Common myeloid progenitor, CD34-positive (primary cell): ENCODE data around the gene KANSL1L.
A peak's percentile ranks its signal among the peaks of the same experiment; 100 is the strongest.

Source experiments
- CTCF ChIA-PET: fragments of 350-600 bp; sonication (Branson Sonifier 250); formaldehyde crosslinking; loops from one replicate; lab custom pipeline; 2021; ENCODE audit warnings: antibody characterized with exemption; lab: Charles Lee
- POLR2A ChIA-PET: fragments of 350-600 bp; sonication (Branson Sonifier 250); formaldehyde crosslinking; loops from one replicate; lab custom pipeline; 2021; ENCODE audit warnings: antibody characterized with exemption; lab: Charles Lee
- DNase-seq, 3 donors: peaks; one replicate each; pipeline versions ENCODE4 v3.0.0 to v3.0.0-alpha.2; 2013
- H3K27ac ChIP-seq, 2 experiments: 1 replicate in 1 of 2; 2 replicates in 1 of 2; pipeline ENCODE4 v1.7.0; 2013; ENCODE audit warnings: inconsistent platforms in 2 of 2, low read length in 2 of 2, mild to moderate bottlenecking in 2 of 2, low read depth in 1 of 2, moderate library complexity in 1 of 2; ENCODE audit not compliant: severe bottlenecking in 2 of 2, insufficient read depth in 1 of 2, poor library complexity in 1 of 2
- H3K27me3 ChIP-seq, 5 experiments: replicated peaks in 2 of 5; 1 replicate in 3 of 5; 2 replicates in 2 of 5; pipeline versions ENCODE4 v1.6.1 to v1.7.0; 2013; ENCODE audit warnings: low read length in 4 of 5, mild to moderate bottlenecking in 2 of 5, moderate library complexity in 2 of 5, inconsistent platforms in 1 of 5; ENCODE audit not compliant: insufficient read depth in 5 of 5, control insufficient read depth in 4 of 5
- H3K36me3 ChIP-seq, 4 experiments: 1 replicate in 2 of 4; 2 replicates in 2 of 4; pipeline versions ENCODE4 v1.6.1 to v1.7.0; 2013; ENCODE audit warnings: low read length in 3 of 4, control low read depth in 1 of 4, mild to moderate bottlenecking in 1 of 4; ENCODE audit not compliant: control insufficient read depth in 4 of 4, insufficient read depth in 4 of 4
- H3K4me1 ChIP-seq, 4 experiments: 1 replicate in 3 of 4; 2 replicates in 1 of 4; pipeline versions ENCODE4 v1.6.1 to v1.7.1; 2013; ENCODE audit warnings: low read length in 3 of 4, mild to moderate bottlenecking in 3 of 4, control low read depth in 1 of 4, inconsistent platforms in 1 of 4, moderate library complexity in 1 of 4; ENCODE audit not compliant: control insufficient read depth in 4 of 4, insufficient read depth in 4 of 4; ENCODE audit errors: control extremely low read depth in 1 of 4
- H3K4me3 ChIP-seq, 7 experiments: 1 replicate in 4 of 7; 2 replicates in 3 of 7; pipeline versions ENCODE4 v1.5.1 to v1.7.0; 2013; ENCODE audit warnings: mild to moderate bottlenecking in 7 of 7, low read length in 6 of 7, moderate library complexity in 6 of 7, inconsistent platforms in 2 of 7, low read depth in 2 of 7, control low read depth in 1 of 7; ENCODE audit not compliant: insufficient read depth in 4 of 7, control insufficient read depth in 1 of 7; ENCODE audit errors: extremely low read depth in 1 of 7
- H3K9me3 ChIP-seq, 5 experiments: 1 replicate in 4 of 5; 2 replicates in 1 of 5; pipeline versions ENCODE4 v1.6.1 to v1.7.1; 2013; ENCODE audit warnings: low read length in 4 of 5, mild to moderate bottlenecking in 2 of 5, inconsistent platforms in 1 of 5, low read depth in 1 of 5, moderate library complexity in 1 of 5; ENCODE audit not compliant: control insufficient read depth in 4 of 5, insufficient read depth in 2 of 5; ENCODE audit errors: control extremely low read depth in 1 of 5
- WGBS: methylation state at CpG from one replicate; pipeline ENCODE4 v1.1.5; 2013; ENCODE audit not compliant: insufficient coverage; 5-methylcytosine and 5-hydroxymethylcytosine counted together

Gene KANSL1L

DNA sequence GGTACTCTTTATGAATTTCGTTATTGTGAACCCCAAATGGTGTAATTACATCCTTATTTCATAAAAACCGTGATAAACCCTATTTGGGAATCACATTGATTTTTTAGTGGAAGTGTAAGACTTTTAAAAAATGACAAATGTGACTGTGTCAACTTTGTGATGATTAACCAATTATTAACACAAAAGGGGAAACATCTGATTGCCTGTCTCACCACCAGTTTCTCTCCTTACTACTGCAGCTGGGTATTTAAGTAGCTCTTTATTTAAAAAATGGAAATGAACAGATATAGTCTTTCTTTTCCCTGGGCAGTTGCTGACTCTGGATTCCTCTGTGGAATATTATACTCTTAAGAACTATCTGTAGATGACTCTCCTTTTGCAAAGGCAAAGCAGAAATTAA, 180.4 kb downstream of the KANSL1L start:
- WGBS = no CpG with 5 or more reads among the region's 2 CpGs
- Histone ChIP-seq H3K9me3 (no peaks in the 10 kb centered on the region), H3K4me1 (peaks cover 6 to 26% (median 17%) of the 10 kb centered on the region in 4 experiments), H3K36me3 (no peaks in the 10 kb centered on the region), H3K27me3 (no peaks in the 10 kb centered on the region), H3K27ac (no peak overlapping the region), H3K4me3 (no peak overlapping the region)
- DNase-seq = no peak
- CTCF ChIA-PET = interaction anchor here (1.2 kb wide), 1 partner anchor 181 kb away, joined by 3 read pairs; no protein-coding TSS in a partner anchor
- POLR2A ChIA-PET = no interaction called here

DNA sequence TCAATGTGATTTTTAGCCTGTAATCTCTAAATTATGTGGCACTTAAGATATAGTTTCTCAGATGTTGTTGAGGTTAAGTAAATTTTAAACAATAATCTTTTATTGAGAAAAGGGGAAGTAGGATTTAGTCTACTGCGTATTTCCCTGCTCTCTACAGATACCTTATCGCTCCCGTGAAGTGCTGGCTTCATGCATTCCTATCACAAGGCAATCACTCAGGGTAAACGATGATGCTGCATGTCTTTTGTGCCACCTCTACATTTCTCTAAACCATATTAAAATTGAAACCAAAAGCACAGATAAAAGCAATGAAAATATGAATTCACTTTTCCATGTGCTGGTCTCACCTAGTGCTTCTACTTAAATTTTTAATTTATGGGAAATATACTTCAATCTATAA, 183.2 kb downstream of the KANSL1L start:
- POLR2A ChIA-PET = no interaction called here
- CTCF ChIA-PET = interaction anchor here (1.0 to 3.7 kb wide), 2 partner anchors 207 to 208 kb away, joined by 4 to 21 read pairs; no protein-coding TSS in a partner anchor
- no peaks in the 10 kb centered on the region for H3K36me3 ChIP-seq
- no peaks in the 10 kb centered on the region for H3K9me3 ChIP-seq
- H3K27ac ChIP-seq = no peak overlapping the region
- peak overlapping the region in 3 of 7 experiments; percentile 20 to 69 (median 33) for H3K4me3 ChIP-seq
- WGBS = 5% methylated on average over 4 of the region's 4 CpGs
- H3K27me3 ChIP-seq = no peaks in the 10 kb centered on the region
- H3K4me1 ChIP-seq = peaks cover 8 to 31% (median 22%) of the 10 kb centered on the region in 4 experiments
- DNase-seq = peak; percentile 67 to 91 (median 81)

DNA sequence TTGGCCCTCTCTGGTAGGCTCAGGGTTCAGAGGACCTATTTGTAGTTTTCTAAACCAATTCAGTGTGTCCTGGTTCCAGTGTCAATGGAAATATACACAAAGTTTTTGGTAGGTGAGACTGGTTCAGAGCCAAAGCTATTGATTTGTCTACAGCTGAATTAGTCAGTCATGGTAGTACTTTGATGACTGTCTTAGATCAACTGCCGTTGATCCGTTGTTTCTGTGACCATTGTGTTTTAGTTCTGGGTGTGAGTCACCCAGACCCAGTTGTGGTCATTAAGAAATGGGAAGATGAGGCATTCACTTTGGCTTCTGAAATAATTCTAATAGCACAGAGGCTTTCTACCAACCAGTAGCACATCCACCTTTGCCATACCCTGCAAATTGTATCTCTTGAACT, 184.8 kb downstream of the KANSL1L start:
- ChIA-PET POLR2A (no interaction called here), CTCF (interaction anchor here (0.8 to 3.7 kb wide), 5 partner anchors 8 to 210 kb away, joined by 3 to 21 read pairs (median 3); no protein-coding TSS in a partner anchor)
- Histone ChIP-seq H3K9me3 (no peaks in the 10 kb centered on the region), H3K27me3 (no peaks in the 10 kb centered on the region), H3K4me1 (peaks cover 8 to 27% (median 22%) of the 10 kb centered on the region in 4 experiments), H3K36me3 (no peaks in the 10 kb centered on the region), H3K4me3 (peak overlapping the region in 2 of 7 experiments; percentile 18 to 42), H3K27ac (peak overlapping the region in 1 of 2 experiments; percentile 31)
- 100% methylated on average over 2 of the region's 2 CpGs for WGBS
- DNase-seq = peak in 2 of 3 donors; percentile 38 to 41

DNA sequence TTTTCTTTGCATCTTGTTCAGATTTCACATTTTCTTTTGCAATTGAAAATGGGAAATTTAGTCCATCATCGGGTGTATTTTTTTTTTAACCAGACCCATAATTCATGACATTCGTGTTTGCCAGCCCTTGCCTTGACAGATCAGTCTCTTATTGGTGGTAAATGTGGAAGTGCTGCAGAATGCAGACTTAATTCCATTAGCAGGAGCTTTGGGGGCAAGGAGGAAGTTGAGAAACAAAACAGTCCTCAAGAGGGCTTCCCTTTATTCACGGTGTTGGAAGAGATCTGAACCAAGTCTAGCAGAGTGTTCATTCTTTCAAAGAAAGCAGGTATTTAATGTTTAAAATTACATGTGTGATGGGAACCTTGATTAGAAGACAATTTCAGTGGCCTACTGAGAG, 185.3 kb downstream of the KANSL1L start:
- Histone ChIP-seq H3K27me3 (no peaks in the 10 kb centered on the region), H3K27ac (peak overlapping the region in 1 of 2 experiments; percentile 31), H3K36me3 (no peaks in the 10 kb centered on the region), H3K9me3 (no peaks in the 10 kb centered on the region), H3K4me3 (peak overlapping the region in 2 of 7 experiments; percentile 18 to 42), H3K4me1 (peaks cover 8 to 27% (median 22%) of the 10 kb centered on the region in 4 experiments)
- 0% methylated on average over 1 of the region's 3 CpGs for WGBS
- DNase-seq = peak in 2 of 3 donors; percentile 72 to 82
- POLR2A ChIA-PET = interaction anchor here (1.0 kb wide), 1 partner anchor 10 kb away, joined by 3 read pairs; no protein-coding TSS in a partner anchor
- CTCF ChIA-PET = interaction anchor here (0.8 to 3.7 kb wide), 5 partner anchors 8 to 210 kb away, joined by 3 to 21 read pairs (median 3); no protein-coding TSS in a partner anchor

DNA sequence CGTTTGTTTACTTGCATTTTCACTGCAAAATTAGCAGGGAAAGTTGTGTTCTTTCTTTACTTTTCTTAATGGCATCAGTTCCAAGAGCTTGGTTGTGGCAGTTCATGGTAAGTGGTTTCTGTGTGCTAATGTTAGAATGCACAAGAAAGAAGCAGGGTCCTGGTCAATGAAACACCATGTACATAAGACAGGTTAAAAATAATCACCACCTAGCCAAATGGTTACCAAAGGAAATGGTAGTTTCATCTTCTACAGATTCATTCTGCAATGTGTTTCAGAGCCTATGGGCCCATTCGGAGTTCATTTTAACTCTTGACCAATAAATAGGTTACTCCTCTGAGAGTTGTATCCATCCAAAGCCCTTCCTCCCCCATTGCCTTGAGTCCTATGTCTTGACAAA, 186.9 kb downstream of the KANSL1L start:
- no peak overlapping the region for H3K27ac ChIP-seq
- H3K36me3 ChIP-seq = no peaks in the 10 kb centered on the region
- H3K9me3 ChIP-seq = no peaks in the 10 kb centered on the region
- H3K27me3 ChIP-seq = no peaks in the 10 kb centered on the region
- no peak overlapping the region for H3K4me3 ChIP-seq
- peaks cover 8 to 27% (median 22%) of the 10 kb centered on the region in 4 experiments for H3K4me1 ChIP-seq
- POLR2A ChIA-PET = no interaction called here
- DNase-seq = no peak
- CTCF ChIA-PET = interaction anchor here (1.3 to 3.7 kb wide), 3 partner anchors 8 to 212 kb away, joined by 6 to 21 read pairs (median 7); no protein-coding TSS in a partner anchor
- WGBS = 100% methylated on average over 2 of the region's 2 CpGs

DNA sequence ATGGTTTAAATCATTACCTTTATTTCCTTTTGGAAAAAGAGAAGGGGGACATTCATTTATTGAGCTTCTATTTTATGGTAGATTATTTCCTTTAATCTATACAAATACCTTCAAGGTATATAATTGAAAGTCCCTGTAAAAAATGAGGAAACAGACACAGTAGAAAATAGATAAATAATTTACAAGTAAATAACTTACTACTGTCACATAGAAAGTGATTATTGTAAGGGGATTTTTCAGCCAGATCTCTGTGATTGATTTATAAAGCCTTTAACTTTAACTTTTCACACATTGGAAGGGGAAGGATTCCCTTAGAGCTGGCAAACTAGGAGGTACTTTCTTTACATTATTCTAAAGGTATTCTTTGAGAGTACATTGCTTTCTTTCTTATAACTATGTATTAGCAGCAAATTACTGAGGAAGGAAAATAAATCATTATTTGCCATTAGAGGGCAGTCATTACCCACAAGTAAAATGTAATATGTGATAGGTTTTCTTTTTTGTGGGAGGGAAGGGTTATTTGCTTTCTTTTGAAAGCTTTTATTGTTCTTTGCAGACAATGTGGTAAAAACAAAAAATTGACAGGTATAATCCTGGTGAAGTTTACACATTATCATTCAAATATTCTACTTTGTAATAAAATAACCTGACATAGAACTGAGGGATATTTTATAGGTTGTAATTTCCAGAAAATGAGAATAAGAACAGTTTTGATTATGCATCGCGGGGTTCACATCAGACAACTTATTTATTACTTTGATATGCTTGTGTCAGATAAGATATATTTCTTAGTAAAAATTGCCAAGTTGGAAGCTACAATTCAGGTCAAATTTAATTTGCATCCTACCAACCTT, 193.6 kb downstream of the KANSL1L start:
- Histone ChIP-seq H3K27me3 (peaks cover 0 to 2% (median 0%) of the 10 kb centered on the region in 5 experiments), H3K36me3 (no peaks in the 10 kb centered on the region), H3K4me1 (no peaks in the 10 kb centered on the region), H3K27ac (no peak overlapping the region), H3K4me3 (no peak overlapping the region), H3K9me3 (no peaks in the 10 kb centered on the region)
- CTCF ChIA-PET = interaction anchor here (0.6 to 9.8 kb wide), 13 partner anchors 9 to 512 kb away, joined by 3 to 124 read pairs (median 3); no protein-coding TSS in a partner anchor
- DNase-seq = peak; percentile 56 to 74 (median 69)
- WGBS = no CpG with 5 or more reads among the region's 2 CpGs
- POLR2A ChIA-PET = no interaction called here
